Activated CD8-positive, alpha-beta T cell treated with anti-CD3 and anti-CD28 coated beads for 36 hours (primary cell): ENCODE data around the gene TRIM29. TPM values are rescaled to one million over a fixed set of nuclear protein-coding genes. Genes with fewer than 3 reads are reported as not detected.

Experiments used
- ATAC-seq: fragments of 200-7000 bp; cut with Tn5 transposase; one replicate; pipeline ENCODE4 v1.10.0; 2021; ENCODE audit warnings: mild to moderate bottlenecking, moderate library complexity
- CTCF ChIA-PET: fragments of 350-600 bp; sonication (Branson Sonifier 250); formaldehyde crosslinking; loops from one replicate; lab custom pipeline; 2021; ENCODE audit warnings: antibody characterized with exemption; lab: Charles Lee
- POLR2A ChIA-PET: fragments of 350-600 bp; sonication (Branson Sonifier 250); formaldehyde crosslinking; loops from one replicate; lab custom pipeline; 2021; ENCODE audit warnings: antibody characterized with exemption; lab: Charles Lee
- DNase-seq: peaks from one replicate; pipeline ENCODE4 v3.0.0-alpha.2; 2020
- H3K27ac Mint-ChIP-seq: one replicate; pipeline ENCODE4 v1.8.0; 2021; ENCODE audit warnings: mild to moderate bottlenecking, mixed read lengths
- H3K27me3 Mint-ChIP-seq: one replicate; pipeline ENCODE4 v1.8.0; 2021; ENCODE audit warnings: mixed read lengths
- H3K36me3 Mint-ChIP-seq: one replicate; pipeline ENCODE4 v1.8.0; 2021; ENCODE audit warnings: low read depth, mixed read lengths
- H3K4me1 Mint-ChIP-seq: one replicate; pipeline ENCODE4 v1.8.0; 2021; ENCODE audit warnings: low read depth, mixed read lengths
- H3K4me3 Mint-ChIP-seq: one replicate; pipeline ENCODE4 v1.8.0; 2021; ENCODE audit warnings: mild to moderate bottlenecking, moderate library complexity, mixed read lengths
- H3K9me3 Mint-ChIP-seq: one replicate; pipeline ENCODE4 v1.8.0; 2021; ENCODE audit warnings: mixed read lengths
- intact Hi-C: fragments of 100-400 bp; cut with micrococcal nuclease; formaldehyde crosslinking; loops from one replicate; pipeline ENCODE4 v1.10.0; 2022
- total RNA-seq, 2 experiments: library from RNA; stranded (reverse); gene quantifications; one replicate each; pipeline ENCODE4 v1.2.3, GENCODE V29; 2021
- TF ChIP-seq, protein P1 (sequence below): fragments of 200-600 bp; IDR thresholded peaks from one replicate; pipeline ENCODE4 v1.8.0; 2022; ENCODE audit warnings: antibody characterized with exemption, mild to moderate bottlenecking

TRIM29 gene, protein sequence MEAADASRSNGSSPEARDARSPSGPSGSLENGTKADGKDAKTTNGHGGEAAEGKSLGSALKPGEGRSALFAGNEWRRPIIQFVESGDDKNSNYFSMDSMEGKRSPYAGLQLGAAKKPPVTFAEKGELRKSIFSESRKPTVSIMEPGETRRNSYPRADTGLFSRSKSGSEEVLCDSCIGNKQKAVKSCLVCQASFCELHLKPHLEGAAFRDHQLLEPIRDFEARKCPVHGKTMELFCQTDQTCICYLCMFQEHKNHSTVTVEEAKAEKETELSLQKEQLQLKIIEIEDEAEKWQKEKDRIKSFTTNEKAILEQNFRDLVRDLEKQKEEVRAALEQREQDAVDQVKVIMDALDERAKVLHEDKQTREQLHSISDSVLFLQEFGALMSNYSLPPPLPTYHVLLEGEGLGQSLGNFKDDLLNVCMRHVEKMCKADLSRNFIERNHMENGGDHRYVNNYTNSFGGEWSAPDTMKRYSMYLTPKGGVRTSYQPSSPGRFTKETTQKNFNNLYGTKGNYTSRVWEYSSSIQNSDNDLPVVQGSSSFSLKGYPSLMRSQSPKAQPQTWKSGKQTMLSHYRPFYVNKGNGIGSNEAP
- total RNA-seq = not detected

DNA sequence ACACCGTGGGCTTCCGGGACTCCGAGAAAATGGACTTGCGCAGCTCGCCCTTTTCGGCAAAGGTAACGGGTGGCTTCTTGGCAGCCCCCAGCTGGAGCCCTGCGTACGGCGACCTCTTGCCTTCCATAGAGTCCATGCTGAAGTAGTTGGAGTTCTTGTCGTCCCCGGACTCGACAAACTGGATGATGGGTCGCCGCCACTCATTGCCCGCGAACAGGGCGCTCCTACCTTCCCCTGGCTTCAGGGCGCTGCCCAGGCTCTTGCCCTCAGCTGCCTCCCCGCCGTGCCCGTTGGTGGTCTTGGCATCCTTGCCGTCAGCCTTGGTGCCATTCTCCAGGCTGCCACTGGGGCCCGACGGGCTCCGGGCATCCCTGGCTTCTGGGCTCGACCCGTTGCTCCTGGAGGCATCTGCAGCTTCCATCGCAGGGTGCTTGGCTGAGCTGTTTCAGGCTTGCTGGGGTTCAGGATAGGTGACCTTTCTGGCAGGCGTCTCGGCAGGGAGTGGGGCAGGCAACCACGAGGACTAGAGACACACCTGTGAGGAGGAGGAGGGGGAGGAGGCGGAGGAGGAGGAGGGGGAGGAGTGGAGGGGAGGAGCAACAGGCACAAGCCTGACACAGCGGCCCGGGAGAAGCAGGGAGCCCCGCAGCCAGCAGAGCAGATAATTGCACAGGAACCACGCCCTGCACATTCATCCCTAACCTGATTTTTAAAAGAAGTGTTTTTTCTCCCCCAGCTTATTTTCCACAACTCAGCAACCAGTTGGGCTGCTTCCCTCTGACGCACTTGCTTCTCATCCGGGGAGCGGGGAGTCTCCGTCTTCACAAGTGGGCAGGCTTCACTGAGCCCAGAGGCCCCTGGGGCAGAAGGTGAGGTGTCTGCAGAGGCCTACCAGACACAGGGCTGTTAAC, at the start of gene TRIM29:
TRIM29 (minus strand) TSS at position 503 of the 911 bp plus-strand sequence; CDS start at position 421, 82 bp downstream.
- intact Hi-C loops = no loop called here
- no peak within 1 kb of the TSS for H3K27ac Mint-ChIP-seq
- H3K4me3 Mint-ChIP-seq = no peak within 1 kb of the TSS
- ATAC-seq (no peak), DNase-seq (no peak)
- no peaks in the 10 kb centered on the region for H3K36me3 Mint-ChIP-seq
- peaks cover 6% of the 10 kb centered on the region for H3K27me3 Mint-ChIP-seq
- ChIA-PET CTCF (interaction anchor here (1.5 to 1.6 kb wide), 2 partner anchors 29 to 31 kb away, joined by 3 to 7 read pairs; no protein-coding TSS in a partner anchor), POLR2A (no interaction called here)
- TF ChIP-seq, protein P1, sequence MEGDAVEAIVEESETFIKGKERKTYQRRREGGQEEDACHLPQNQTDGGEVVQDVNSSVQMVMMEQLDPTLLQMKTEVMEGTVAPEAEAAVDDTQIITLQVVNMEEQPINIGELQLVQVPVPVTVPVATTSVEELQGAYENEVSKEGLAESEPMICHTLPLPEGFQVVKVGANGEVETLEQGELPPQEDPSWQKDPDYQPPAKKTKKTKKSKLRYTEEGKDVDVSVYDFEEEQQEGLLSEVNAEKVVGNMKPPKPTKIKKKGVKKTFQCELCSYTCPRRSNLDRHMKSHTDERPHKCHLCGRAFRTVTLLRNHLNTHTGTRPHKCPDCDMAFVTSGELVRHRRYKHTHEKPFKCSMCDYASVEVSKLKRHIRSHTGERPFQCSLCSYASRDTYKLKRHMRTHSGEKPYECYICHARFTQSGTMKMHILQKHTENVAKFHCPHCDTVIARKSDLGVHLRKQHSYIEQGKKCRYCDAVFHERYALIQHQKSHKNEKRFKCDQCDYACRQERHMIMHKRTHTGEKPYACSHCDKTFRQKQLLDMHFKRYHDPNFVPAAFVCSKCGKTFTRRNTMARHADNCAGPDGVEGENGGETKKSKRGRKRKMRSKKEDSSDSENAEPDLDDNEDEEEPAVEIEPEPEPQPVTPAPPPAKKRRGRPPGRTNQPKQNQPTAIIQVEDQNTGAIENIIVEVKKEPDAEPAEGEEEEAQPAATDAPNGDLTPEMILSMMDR = no peak
- no peaks in the 10 kb centered on the region for H3K4me1 Mint-ChIP-seq
- H3K9me3 Mint-ChIP-seq = no peaks in the 10 kb centered on the region

DNA sequence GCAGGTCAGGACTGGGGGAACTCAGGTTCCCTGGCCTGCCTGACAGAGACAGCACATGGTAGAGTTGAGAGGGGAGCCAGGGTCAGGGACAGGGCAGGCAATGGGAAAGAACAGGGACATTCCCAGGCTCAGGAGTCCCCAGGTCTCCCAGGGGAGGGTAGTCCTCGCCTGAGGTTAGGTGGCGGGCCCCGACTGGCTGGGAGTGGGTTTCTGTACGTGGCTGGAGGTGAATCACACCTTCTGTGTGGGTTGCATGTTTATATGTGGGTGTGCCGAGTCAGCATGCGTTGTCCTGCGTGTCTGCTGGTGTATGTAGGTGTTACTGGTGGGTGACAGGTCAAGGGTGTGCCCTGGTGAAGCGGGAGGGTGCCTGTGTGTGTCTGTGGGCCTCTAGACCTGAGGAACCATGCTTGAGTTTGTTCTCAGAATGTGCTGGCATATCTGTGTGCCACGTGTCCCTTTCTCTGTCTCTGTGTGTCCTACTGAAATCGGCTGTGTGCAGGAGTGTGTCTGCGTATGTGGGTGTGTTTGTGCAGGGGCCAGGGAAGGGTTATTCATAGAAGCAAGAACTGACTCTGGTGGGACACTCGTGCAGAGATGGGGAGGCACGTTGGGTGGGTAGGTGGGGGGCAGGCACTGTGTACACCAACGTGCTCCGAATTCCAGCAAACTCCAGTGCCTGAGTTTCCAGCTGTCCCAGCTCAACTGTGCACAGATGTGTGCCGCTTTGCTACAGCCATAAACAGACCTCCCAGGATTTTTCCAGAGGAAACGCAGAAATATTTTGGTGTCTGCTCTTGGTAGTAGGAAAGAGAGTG, 49.1 kb upstream of the TRIM29 start:
- Mint-ChIP-seq H3K4me3 (no peak overlapping the region), H3K36me3 (no peaks in the 10 kb centered on the region), H3K27me3 (peaks cover 10% of the 10 kb centered on the region), H3K27ac (no peak overlapping the region), H3K9me3 (no peaks in the 10 kb centered on the region), H3K4me1 (peaks cover 7% of the 10 kb centered on the region)
- TF ChIP-seq, protein P1 = no peak
- POLR2A ChIA-PET = interaction anchor here (0.7 kb wide), 1 partner anchor 10 kb away, joined by 3 read pairs; no protein-coding TSS in a partner anchor
- DNase-seq = peak; percentile 35
- intact Hi-C loops = no loop called here
- ATAC-seq = peak; percentile 60
- CTCF ChIA-PET = interaction anchor here (1.1 kb wide), 1 partner anchor 42 kb away, joined by 3 read pairs; no protein-coding TSS in a partner anchor

DNA sequence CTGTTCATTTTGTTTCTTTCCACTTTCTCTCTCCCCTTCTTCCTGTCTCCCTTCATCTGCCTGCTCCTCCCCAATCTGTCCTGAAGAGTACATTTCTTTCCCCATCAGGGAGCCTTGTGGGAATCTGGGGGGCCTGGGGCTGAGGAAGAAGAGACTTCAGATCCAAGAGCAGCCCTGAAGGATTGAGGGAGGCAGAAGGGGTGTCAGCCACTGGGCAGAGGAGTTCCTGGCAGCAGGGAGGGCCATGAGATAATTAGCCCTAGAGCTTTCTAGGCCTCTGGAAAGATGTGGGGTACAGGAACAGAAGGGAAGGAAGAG, 48.5 kb upstream of the TRIM29 start:
- DNase-seq (no peak), ATAC-seq (no peak)
- Mint-ChIP-seq H3K36me3 (no peaks in the 10 kb centered on the region), H3K9me3 (no peaks in the 10 kb centered on the region), H3K27me3 (peaks cover 12% of the 10 kb centered on the region), H3K4me1 (peaks cover 7% of the 10 kb centered on the region), H3K4me3 (no peak overlapping the region), H3K27ac (no peak overlapping the region)
- intact Hi-C loops = no loop called here
- ChIA-PET CTCF (no interaction called here), POLR2A (no interaction called here)
- TF ChIP-seq, protein P1 = no peak

DNA sequence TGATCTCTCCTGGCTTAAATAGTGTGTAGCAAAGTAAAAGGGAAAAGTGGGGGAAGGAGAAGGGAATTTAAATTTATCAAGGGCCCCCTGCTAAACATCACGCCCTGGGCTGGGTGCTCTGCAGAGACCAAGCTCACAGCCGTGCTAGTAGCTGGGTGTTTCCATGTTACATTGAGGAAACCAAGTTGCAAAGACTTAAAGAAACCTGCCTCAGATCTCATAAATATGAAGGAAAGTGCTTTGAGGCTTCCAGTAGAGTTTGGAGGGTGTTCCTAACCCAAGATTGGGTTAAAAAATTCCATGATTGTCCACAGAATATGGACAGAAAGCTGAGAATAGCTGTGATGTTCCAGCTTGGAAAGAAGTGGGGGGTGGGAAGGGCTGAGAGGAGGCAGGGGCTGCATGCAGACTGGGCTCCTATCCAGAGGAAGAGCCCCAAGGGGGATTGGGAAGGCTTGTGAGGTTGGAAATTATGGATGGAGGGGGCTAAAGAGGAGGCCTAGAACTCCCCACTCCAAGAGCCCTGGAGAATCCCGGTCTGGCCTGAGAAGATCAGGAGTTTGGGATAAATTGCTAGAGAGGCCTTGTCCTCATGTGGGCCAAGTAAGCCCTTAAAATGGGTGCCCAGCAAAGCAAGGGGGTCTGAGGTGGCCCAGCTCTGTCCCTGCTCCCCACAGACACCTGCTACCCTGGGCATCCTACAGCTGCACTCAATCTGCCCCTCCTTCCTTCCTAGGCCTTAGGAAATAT, 48.0 kb upstream of the TRIM29 start:
- H3K4me1 Mint-ChIP-seq = peaks cover 7% of the 10 kb centered on the region
- no peak overlapping the region for H3K27ac Mint-ChIP-seq
- H3K9me3 Mint-ChIP-seq = no peaks in the 10 kb centered on the region
- H3K4me3 Mint-ChIP-seq = no peak overlapping the region
- H3K36me3 Mint-ChIP-seq = no peaks in the 10 kb centered on the region
- peaks cover 12% of the 10 kb centered on the region for H3K27me3 Mint-ChIP-seq
- intact Hi-C loops = no loop called here
- ATAC-seq (no peak), DNase-seq (no peak)
- ChIA-PET POLR2A (no interaction called here), CTCF (interaction anchor here (0.8 kb wide), 1 partner anchor 13 kb away, joined by 4 read pairs; no protein-coding TSS in a partner anchor)
- TF ChIP-seq, protein P1 = no peak
